AG04449 (cell line): ENCODE results near the gene GOLGA5.
"Not testable (repeated sequence)": the region's sequence is repeated elsewhere in the genome, so short reads cannot be mapped to it uniquely, and the experiment has no call there.

Experiments
- CTCF ChIA-PET: fragments of 350-600 bp; formaldehyde crosslinking; extraction: SDS; loops from one replicate; lab custom pipeline; 2021; ENCODE audit warnings: antibody characterized with exemption; lab: Yijun Ruan, JAX
- POLR2A ChIA-PET: fragments of 400-600, 350-600 bp; formaldehyde crosslinking; extraction: SDS; loops from one replicate; lab custom pipeline; 2020; ENCODE audit warnings: antibody characterized with exemption, inconsistent platforms; lab: Yijun Ruan, JAX
- DNase-seq: peaks from one replicate; pipeline ENCODE4 v3.0.0-alpha.2; 2010; ENCODE audit warnings: low read depth, low spot score
- H3K4me3 ChIP-seq: 2 replicates; pipeline ENCODE4 v1.5.1; 2011; ENCODE audit warnings: low read depth, mild to moderate bottlenecking, control low read depth, low read length
- CTCF ChIP-seq: IDR thresholded peaks from one replicate; pipeline ENCODE4 v1.5.1; 2011; ENCODE audit warnings: mild to moderate bottlenecking, moderate library complexity, low read length, control low read depth, inconsistent platforms; ENCODE audit not compliant: insufficient read depth; ENCODE audit errors: missing control alignments

GOLGA5 gene

GRCh38 chr14:92819011-92819597 is 25.0 kb downstream of the GOLGA5 start:
- H3K4me3 ChIP-seq = no peak overlapping the region
- ChIA-PET POLR2A (no interaction called here), CTCF (no interaction called here)
- TF ChIP-seq CTCF = no peak
- no peak for DNase-seq

GRCh38 chr14:92819680-92820535 is 25.8 kb downstream of the GOLGA5 start:
- POLR2A ChIA-PET, DNase-seq, H3K4me3 ChIP-seq: not testable (repeated sequence)
- CTCF ChIA-PET = interaction anchor here (0.7 kb wide), 1 partner anchor 19 kb away, joined by 3 read pairs; no protein-coding TSS in a partner anchor

- DNase-seq, H3K4me3 ChIP-seq, CTCF ChIA-PET, POLR2A ChIA-PET: not testable (repeated sequence)
These were observed 26.4 kb downstream of the GOLGA5 start for GRCh38 chr14:92820536-92820840.

GRCh38 chr14:92830902-92831301 is 36.8 kb downstream of the GOLGA5 start:
- DNase-seq = no peak
- TF ChIP-seq CTCF = no peak
- CTCF ChIA-PET = no interaction called here
- no peak overlapping the region for H3K4me3 ChIP-seq
- POLR2A ChIA-PET = no interaction called here

GRCh38 chr14:92832137-92832700 is 38.1 kb downstream of the GOLGA5 start:
- ChIA-PET POLR2A (no interaction called here), CTCF (no interaction called here)
- no peak overlapping the region for H3K4me3 ChIP-seq
- no peak for DNase-seq
- no peak for TF ChIP-seq CTCF

- DNase-seq = no peak
- POLR2A ChIA-PET = interaction anchor here (0.6 kb wide), 1 partner anchor 12 kb away, joined by 3 read pairs; no protein-coding TSS in a partner anchor
These were observed 47.8 kb downstream of the GOLGA5 start for GRCh38 chr14:92841930-92842329.

More at GRCh38 chr14:92841930-92842329, 47.8 kb downstream of the GOLGA5 start:
- no peak overlapping the region for H3K4me3 ChIP-seq
- TF ChIP-seq CTCF = no peak
- CTCF ChIA-PET = no interaction called here
